BE2C (cell line): ENCODE results near the gene BPNT1.

Experiments used
- DNase-seq: peaks from one replicate; pipeline ENCODE4 v3.0.0-alpha.2; 2020
- H3K27me3 ChIP-seq: fragments of 250-450 bp; sonication (Bioruptor Pico); 2 replicates; pipeline ENCODE4 v1.5.1; 2020; ENCODE audit warnings: mild to moderate bottlenecking
- H3K36me3 ChIP-seq: fragments of 250-450 bp; sonication (Bioruptor Pico); 2 replicates; pipeline ENCODE4 v1.5.1; 2020; ENCODE audit warnings: mild to moderate bottlenecking
- H3K4me1 ChIP-seq: fragments of 250-450 bp; sonication (Bioruptor Pico); 2 replicates; pipeline ENCODE4 v1.5.1; 2020
- H3K4me3 ChIP-seq: 2 replicates; pipeline ENCODE4 v1.5.1; 2011; ENCODE audit warnings: low read depth, low read length
- H3K9me3 ChIP-seq: fragments of 250-450 bp; sonication (Bioruptor Pico); 2 replicates; pipeline ENCODE4 v1.5.1; 2020
- CTCF ChIP-seq: IDR thresholded peaks from 2 replicates; pipeline ENCODE4 v1.5.1; 2012; ENCODE audit warnings: mild to moderate bottlenecking, low read depth, low read length

Gene BPNT1

GRCh38 chr1:220084460-220084859 lies 5.1 kb downstream of the BPNT1 start:
- TF ChIP-seq CTCF = no peak
- no peak overlapping the region for H3K4me3 ChIP-seq
- H3K27me3 ChIP-seq = no peaks in the 10 kb centered on the region
- DNase-seq = no peak
- H3K4me1 ChIP-seq = no peaks in the 10 kb centered on the region
- H3K36me3 ChIP-seq = no peaks in the 10 kb centered on the region; the same call in 1 of the 2 replicates
- H3K9me3 ChIP-seq = no peaks in the 10 kb centered on the region

DNA sequence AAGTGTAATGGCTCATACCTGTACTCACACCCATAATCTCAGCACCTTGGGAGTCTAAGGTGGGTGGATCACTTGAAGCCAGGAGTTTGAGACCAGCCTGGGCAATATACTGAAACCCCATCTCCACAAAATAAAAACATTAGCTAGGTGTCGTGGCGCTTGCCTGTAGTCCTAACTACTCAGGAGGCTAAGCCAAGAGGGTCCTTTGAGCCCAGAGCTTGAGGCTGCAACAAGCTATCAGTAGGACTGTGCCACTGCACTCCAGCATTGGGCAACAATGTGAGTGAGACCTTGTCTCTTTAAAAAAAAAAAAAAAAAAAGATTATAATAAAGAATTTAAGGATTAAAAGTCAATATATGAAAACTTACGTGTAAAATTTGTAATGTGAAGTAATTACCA lies 11.7 kb downstream of the BPNT1 start:
- H3K4me3 ChIP-seq = no peak overlapping the region

GRCh38 chr1:220076861-220077762 lies 12.5 kb downstream of the BPNT1 start:
- no peaks in the 10 kb centered on the region for H3K27me3 ChIP-seq
- no peak for DNase-seq

More for the DNA sequence above, 11.7 kb downstream of the BPNT1 start:
- peaks cover 6% of the 10 kb centered on the region for H3K36me3 ChIP-seq
- no peaks in the 10 kb centered on the region for H3K27me3 ChIP-seq
- no peaks in the 10 kb centered on the region for H3K9me3 ChIP-seq
- TF ChIP-seq CTCF = no peak
- no peak for DNase-seq
- H3K4me1 ChIP-seq = no peaks in the 10 kb centered on the region

DNA sequence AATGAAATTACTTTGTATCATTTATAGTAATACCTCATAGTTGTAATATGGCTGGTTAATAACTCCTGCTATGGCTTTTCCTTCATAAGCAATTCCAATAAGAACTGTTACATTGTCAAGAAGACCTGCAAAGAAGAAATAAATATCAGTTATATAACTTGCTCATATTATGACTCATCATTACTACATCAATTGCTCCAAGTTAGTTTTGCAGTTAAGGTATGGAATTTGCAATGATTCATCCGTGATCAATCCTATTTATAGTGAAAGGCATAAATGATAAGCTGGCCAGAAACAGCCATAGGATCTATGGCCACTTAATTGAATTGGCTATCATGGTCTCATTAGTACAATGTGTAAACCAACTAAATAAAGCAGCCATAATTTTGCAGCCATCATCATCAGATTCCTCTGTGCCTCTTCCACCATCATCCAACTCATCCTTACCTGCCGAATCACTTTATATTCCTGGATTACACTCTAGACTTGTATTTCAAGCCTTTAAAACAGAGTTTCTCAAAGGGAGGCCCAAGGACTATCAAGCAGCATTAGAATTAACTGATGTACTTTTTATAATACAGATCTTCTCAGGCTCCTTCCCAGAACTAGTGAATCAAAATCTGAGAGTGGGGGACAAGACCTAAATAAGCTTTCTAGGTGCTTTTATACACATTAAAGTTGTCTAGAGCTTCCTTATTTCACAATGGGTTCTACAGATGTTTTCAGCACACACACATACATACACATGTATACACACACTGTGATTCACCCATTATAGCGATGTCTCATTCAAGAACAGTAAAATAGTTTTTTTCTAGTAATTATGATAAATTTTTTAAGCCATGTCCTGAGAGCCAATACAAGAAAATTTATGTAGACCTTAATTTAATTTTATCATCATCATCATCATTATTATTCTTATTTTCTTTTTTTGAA lies 22.1 kb downstream of the BPNT1 start:
- Histone ChIP-seq H3K4me1 (no peaks in the 10 kb centered on the region), H3K4me3 (no peak overlapping the region), H3K36me3 (peaks cover 26% of the 10 kb centered on the region), H3K27me3 (no peaks in the 10 kb centered on the region; the same call in 1 of the 2 replicates), H3K9me3 (no peaks in the 10 kb centered on the region)
- TF ChIP-seq CTCF = no peak
- DNase-seq = no peak

More at GRCh38 chr1:220076861-220077762, 12.5 kb downstream of the BPNT1 start:
- no peak overlapping the region for H3K4me3 ChIP-seq
- peaks cover 14% of the 10 kb centered on the region for H3K36me3 ChIP-seq
- H3K4me1 ChIP-seq = no peaks in the 10 kb centered on the region
- TF ChIP-seq CTCF = no peak
- no peaks in the 10 kb centered on the region for H3K9me3 ChIP-seq

GRCh38 chr1:220062629-220063028 lies 27.0 kb downstream of the BPNT1 start:
- Histone ChIP-seq H3K4me1 (no peaks in the 10 kb centered on the region), H3K4me3 (no peak overlapping the region), H3K27me3 (no peaks in the 10 kb centered on the region; the same call in 1 of the 2 replicates), H3K36me3 (peaks cover 19% of the 10 kb centered on the region), H3K9me3 (no peaks in the 10 kb centered on the region)
- no peak for DNase-seq
- TF ChIP-seq CTCF = no peak
